Effector memory CD4-positive, alpha-beta T cell (primary cell): Measurements from ENCODE around the gene PYROXD2.

ENCODE experiments used
- DNase-seq, 3 donors: peaks; one replicate each; pipeline ENCODE4 v3.0.0-alpha.2; 2020
- H3K27ac ChIP-seq: 2 replicates; pipeline ENCODE4 v1.7.0; 2013; ENCODE audit warnings: mild to moderate bottlenecking, low read length, moderate library complexity; ENCODE audit not compliant: insufficient read depth, poor library complexity, severe bottlenecking
- H3K27me3 ChIP-seq: replicated peaks from 2 replicates; pipeline ENCODE4 v1.7.0; 2013; ENCODE audit warnings: mild to moderate bottlenecking, low read length; ENCODE audit not compliant: insufficient read depth, control insufficient read depth, poor library complexity, severe bottlenecking
- H3K36me3 ChIP-seq: 2 replicates; pipeline ENCODE4 v1.7.0; 2013; ENCODE audit warnings: mild to moderate bottlenecking, low read length, moderate library complexity; ENCODE audit not compliant: control insufficient read depth, insufficient read depth
- H3K4me1 ChIP-seq: 2 replicates; pipeline ENCODE4 v1.7.0; 2013; ENCODE audit warnings: low read length, mild to moderate bottlenecking; ENCODE audit not compliant: control insufficient read depth, insufficient read depth, poor library complexity, severe bottlenecking
- H3K4me3 ChIP-seq: 2 replicates; pipeline ENCODE4 v1.7.0; 2013; ENCODE audit warnings: low read length, low read depth, mild to moderate bottlenecking; ENCODE audit not compliant: insufficient read depth, poor library complexity, severe bottlenecking
- H3K9me3 ChIP-seq: 2 replicates; pipeline ENCODE4 v1.7.0; 2013; ENCODE audit warnings: mild to moderate bottlenecking, low read length, moderate library complexity; ENCODE audit not compliant: control insufficient read depth

PYROXD2 gene

GRCh38 chr10:98436704-98437103 lies 21.7 kb upstream of the PYROXD2 start:
- no peaks in the 10 kb centered on the region for H3K9me3 ChIP-seq
- no peaks in the 10 kb centered on the region for H3K4me1 ChIP-seq
- H3K36me3 ChIP-seq, result peaks cover 67% of the 10 kb centered on the region
- no peak overlapping the region for H3K4me3 ChIP-seq
- H3K27me3 ChIP-seq, result no peaks in the 10 kb centered on the region
- no peak overlapping the region for H3K27ac ChIP-seq
- no peak for DNase-seq

GRCh38 chr10:98435178-98435577 lies 20.2 kb upstream of the PYROXD2 start:
- DNase-seq, result no peak
- Histone ChIP-seq H3K4me3 (no peak overlapping the region), H3K27me3 (no peaks in the 10 kb centered on the region), H3K36me3 (peaks cover 72% of the 10 kb centered on the region), H3K9me3 (no peaks in the 10 kb centered on the region), H3K27ac (no peak overlapping the region), H3K4me1 (no peaks in the 10 kb centered on the region)

- Histone ChIP-seq H3K27me3 (no peaks in the 10 kb centered on the region), H3K9me3 (no peaks in the 10 kb centered on the region), H3K4me1 (no peaks in the 10 kb centered on the region), H3K36me3 (peaks cover 76% of the 10 kb centered on the region), H3K27ac (no peak overlapping the region), H3K4me3 (no peak overlapping the region)
- DNase-seq, result no peak
Measured at GRCh38 chr10:98433881-98434732, 19.1 kb upstream of the PYROXD2 start.

GRCh38 chr10:98433371-98433770 lies 18.4 kb upstream of the PYROXD2 start:
- no peak for DNase-seq
- Histone ChIP-seq H3K4me1 (no peaks in the 10 kb centered on the region), H3K4me3 (no peak overlapping the region), H3K9me3 (no peaks in the 10 kb centered on the region), H3K27me3 (no peaks in the 10 kb centered on the region), H3K36me3 (peaks cover 73% of the 10 kb centered on the region), H3K27ac (no peak overlapping the region)

- Histone ChIP-seq H3K4me3 (no peak overlapping the region), H3K4me1 (no peaks in the 10 kb centered on the region), H3K27ac (no peak overlapping the region), H3K9me3 (no peaks in the 10 kb centered on the region), H3K27me3 (no peaks in the 10 kb centered on the region), H3K36me3 (peaks cover 82% of the 10 kb centered on the region)
- DNase-seq, result no peak
Measured at GRCh38 chr10:98432330-98432729, 17.3 kb upstream of the PYROXD2 start.

GRCh38 chr10:98431016-98431415 lies 16.0 kb upstream of the PYROXD2 start:
- Histone ChIP-seq H3K36me3 (peaks cover 80% of the 10 kb centered on the region), H3K27ac (no peak overlapping the region), H3K4me3 (no peak overlapping the region), H3K9me3 (no peaks in the 10 kb centered on the region), H3K27me3 (no peaks in the 10 kb centered on the region), H3K4me1 (no peaks in the 10 kb centered on the region)
- no peak for DNase-seq

- H3K4me3 ChIP-seq, result no peak overlapping the region
- H3K27ac ChIP-seq, result no peak overlapping the region
- H3K36me3 ChIP-seq, result peaks cover 75% of the 10 kb centered on the region
- DNase-seq, result no peak
- H3K9me3 ChIP-seq, result no peaks in the 10 kb centered on the region
- no peaks in the 10 kb centered on the region for H3K4me1 ChIP-seq
- H3K27me3 ChIP-seq, result no peaks in the 10 kb centered on the region
Measured at GRCh38 chr10:98430427-98430826, 15.4 kb upstream of the PYROXD2 start.

- peaks cover 65% of the 10 kb centered on the region for H3K36me3 ChIP-seq
- no peaks in the 10 kb centered on the region for H3K27me3 ChIP-seq
- DNase-seq, result no peak
- no peak overlapping the region for H3K27ac ChIP-seq
- no peak overlapping the region for H3K4me3 ChIP-seq
- H3K4me1 ChIP-seq, result no peaks in the 10 kb centered on the region
- H3K9me3 ChIP-seq, result no peaks in the 10 kb centered on the region
Measured at GRCh38 chr10:98429320-98430072, 14.5 kb upstream of the PYROXD2 start.

- no peak for DNase-seq
- H3K36me3 ChIP-seq, result peaks cover 55% of the 10 kb centered on the region
Measured at GRCh38 chr10:98427011-98427515, 12.1 kb upstream of the PYROXD2 start.

More at GRCh38 chr10:98427011-98427515, 12.1 kb upstream of the PYROXD2 start:
- no peaks in the 10 kb centered on the region for H3K27me3 ChIP-seq
- H3K4me3 ChIP-seq, result no peak overlapping the region
- no peaks in the 10 kb centered on the region for H3K4me1 ChIP-seq
- H3K9me3 ChIP-seq, result no peaks in the 10 kb centered on the region
- H3K27ac ChIP-seq, result no peak overlapping the region
